C4-2B (cell line): ENCODE results near the gene SSC5D.

ENCODE experiments used
- H3K27ac ChIP-seq: fragments of 450-650 bp; 2 replicates; pipeline ENCODE4 v1.5.1; 2017
- ZFX ChIP-seq: fragments of 450-650 bp; IDR thresholded peaks from 2 replicates; pipeline ENCODE4 v1.6.1; 2017
- TF ChIP-seq, protein P1 (sequence below): fragments of 450-650 bp; conservative IDR thresholded peaks from 2 replicates; pipeline ENCODE4 v1.5.1; 2017; ENCODE audit warnings: mild to moderate bottlenecking

Gene SSC5D

DNA sequence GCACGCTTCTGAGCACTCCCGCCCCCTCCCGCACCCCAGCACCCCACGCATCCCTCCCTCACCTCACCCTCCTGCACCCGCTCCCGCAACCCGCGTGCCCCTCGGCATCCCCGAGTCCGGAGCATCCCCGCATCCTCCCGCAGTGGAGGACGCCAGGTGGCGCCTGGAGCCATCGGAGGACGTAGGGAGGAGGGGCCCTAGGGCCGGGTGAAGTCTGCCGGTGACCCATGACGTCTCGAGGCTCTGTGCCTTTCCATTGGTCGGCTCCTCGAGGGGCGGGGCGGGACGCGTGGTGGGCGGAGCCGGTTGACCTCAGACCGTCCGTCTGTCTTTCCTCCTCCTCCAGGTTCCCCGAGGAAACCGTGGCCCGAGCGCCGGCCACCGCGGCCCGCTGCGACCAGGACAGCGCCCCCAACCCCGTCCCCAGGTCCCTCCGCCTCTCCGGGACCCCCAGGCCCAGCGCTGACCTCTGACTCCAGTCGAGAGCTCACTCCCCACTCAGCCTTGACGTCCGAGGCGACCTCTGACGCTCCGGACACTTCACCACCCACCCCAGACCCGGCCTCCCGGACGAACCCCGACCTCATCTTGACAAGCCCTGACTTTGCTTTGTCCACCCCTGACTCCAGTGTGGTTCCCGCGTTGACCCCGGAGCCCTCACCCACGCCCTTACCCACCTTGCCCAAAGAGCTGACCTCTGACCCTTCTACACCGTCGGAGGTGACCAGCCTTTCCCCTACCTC lies 28.8 kb downstream of the SSC5D start:
- TF ChIP-seq, protein P1, sequence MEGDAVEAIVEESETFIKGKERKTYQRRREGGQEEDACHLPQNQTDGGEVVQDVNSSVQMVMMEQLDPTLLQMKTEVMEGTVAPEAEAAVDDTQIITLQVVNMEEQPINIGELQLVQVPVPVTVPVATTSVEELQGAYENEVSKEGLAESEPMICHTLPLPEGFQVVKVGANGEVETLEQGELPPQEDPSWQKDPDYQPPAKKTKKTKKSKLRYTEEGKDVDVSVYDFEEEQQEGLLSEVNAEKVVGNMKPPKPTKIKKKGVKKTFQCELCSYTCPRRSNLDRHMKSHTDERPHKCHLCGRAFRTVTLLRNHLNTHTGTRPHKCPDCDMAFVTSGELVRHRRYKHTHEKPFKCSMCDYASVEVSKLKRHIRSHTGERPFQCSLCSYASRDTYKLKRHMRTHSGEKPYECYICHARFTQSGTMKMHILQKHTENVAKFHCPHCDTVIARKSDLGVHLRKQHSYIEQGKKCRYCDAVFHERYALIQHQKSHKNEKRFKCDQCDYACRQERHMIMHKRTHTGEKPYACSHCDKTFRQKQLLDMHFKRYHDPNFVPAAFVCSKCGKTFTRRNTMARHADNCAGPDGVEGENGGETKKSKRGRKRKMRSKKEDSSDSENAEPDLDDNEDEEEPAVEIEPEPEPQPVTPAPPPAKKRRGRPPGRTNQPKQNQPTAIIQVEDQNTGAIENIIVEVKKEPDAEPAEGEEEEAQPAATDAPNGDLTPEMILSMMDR, result peak; percentile 92
- no peak for TF ChIP-seq ZFX
- H3K27ac ChIP-seq, result peak overlapping the region; percentile 30

DNA sequence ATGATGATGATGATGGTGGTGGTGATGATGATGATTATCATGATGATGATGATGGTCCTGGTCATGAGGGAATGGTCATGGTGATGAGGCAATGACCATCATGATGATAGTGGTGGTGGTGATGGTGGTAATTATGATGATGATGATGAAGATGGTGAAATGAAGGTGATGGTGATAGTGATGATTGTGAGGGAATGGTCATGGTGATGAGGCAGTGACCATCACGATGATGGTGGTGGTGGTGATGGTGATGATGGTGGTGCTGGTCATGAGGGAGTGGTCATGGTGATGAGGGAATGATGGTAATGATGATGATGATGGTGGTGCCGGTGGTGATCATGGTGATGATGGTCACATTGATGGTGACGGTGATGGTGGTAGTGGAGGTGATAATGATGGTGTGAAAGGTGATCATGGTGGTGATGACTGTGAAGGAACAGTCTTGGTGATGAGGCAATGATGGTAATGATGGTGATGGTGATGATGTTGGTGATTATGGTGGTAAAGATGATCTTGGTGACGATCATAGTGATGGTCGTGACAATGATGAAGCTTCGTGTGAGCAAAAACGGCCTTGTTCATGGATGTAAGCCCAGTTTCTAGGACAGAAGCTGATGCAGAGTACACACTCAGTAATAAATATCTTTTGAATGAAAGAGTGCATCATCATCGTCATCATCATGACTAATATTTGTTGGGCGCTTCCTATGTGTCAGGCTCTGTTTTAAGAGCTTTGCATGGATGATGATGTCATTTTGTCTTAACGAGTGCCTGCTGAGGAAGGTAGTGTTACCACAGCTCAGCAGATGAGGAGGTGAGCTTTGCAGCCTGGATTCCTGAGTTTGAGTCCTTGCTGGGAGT lies 31.4 kb downstream of the SSC5D start:
- no peak overlapping the region for H3K27ac ChIP-seq
- TF ChIP-seq, protein P1, result no peak
- no peak for TF ChIP-seq ZFX

DNA sequence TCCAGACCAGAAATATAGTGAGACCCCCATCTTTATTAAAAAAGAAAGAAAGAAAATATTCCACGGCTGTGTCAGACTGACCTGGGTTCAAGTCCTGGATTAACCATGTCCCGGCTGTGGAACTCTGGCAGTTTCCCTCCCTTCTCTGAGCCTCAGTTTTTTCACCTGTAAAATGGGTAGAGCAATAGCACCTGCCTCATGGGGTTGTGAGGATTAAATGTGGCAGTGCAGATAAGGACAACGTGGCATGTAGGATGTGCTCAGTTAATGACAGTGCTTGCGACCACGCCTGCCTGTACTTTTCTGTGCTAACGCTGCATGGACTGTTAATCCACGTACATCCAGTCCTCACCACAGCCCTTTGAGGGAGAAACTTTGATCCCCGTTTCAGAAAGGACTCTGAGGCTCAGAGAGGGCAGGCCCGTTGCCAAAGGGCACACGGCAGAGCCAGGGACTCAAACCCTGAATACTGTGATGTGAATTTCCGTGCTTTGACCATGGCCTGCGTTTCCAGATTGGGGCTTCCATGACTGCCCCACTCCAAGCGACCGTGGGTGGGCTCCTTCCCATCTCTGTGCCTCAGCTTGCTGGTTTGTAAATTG lies 32.6 kb downstream of the SSC5D start:
- TF ChIP-seq, protein P1, result no peak
- no peak for TF ChIP-seq ZFX

DNA sequence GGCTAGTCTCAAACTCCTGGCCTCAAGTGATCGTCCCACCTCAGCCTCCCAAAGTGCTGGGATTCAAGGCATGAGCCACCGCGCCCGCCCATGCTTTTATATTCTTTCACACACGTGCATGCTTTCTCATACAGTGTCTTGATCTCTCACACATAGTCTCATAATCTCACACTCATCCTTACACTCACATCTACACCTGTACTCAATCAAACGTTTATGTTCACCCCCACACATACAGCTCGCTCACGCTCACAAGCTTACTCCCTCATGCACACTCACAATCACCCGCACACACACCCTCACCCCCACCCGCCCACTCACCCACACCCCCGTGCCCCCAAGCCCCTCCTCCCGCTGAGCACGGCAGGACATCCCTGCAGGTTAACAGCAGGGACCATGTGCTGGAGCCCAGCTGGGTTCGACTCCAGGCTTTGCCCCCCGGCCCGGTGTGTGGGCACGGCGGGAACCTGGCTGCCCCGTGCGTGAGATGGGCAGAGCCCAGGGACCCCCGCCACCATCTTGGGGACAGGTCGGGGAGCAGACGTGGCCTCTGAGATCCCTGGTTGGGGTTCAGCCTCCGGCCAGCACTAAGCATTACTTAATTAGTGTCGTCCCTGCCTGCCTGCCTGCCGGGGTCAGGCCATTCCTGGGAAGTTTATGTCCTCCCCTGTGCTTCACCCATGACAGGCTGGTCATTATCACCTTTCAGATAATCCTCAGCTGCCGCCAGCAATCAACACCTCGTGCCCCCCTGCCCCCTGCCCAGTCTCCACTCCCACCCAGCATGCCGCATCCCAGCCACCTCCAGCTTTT lies 37.3 kb downstream of the SSC5D start:
- TF ChIP-seq, protein P1, result no peak
- no peak for TF ChIP-seq ZFX
- H3K27ac ChIP-seq, result no peak overlapping the region

More for the DNA sequence above, 32.6 kb downstream of the SSC5D start:
- no peak overlapping the region for H3K27ac ChIP-seq

DNA sequence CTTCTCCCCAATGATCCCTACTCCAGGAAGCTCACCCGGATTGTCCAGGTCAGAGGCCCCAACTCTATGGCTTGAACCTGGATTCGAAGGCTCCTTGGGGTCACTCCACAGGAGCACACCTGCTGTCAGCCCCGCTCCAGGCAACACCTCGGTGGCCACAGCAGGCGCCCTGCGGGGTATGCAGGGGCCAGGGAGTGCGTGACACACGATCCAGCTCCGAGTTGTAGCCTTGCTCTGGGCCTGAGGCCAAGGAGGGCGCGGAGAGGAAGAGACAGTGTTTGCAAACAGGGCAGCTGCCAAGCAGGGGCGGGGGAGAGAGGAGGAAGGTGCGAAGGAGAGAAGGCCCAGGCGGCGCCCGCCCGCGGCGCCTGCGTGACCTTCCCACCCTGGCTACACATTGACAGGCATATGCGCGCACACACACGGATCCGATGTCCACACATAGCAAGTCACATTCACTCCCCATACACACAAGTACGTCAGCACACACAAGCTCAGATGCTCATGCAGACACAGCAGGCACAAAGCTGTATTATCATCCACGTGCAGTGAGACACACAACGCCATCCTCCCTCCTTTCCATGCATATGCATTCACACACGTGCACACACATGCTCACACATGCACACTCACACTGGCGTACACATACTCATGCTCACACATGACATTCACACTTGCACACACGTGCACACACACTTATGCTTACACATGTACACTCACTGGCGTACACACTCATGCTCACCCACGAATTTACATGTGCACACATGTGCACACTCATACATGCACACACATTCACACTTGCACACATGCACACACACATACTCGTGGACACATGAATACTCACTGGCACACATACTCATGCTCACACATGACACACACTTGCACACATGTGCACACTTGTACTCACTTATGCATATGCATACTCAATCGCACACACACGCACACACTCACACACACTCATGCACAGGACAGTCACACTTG lies 38.3 kb downstream of the SSC5D start:
- TF ChIP-seq ZFX, result no peak
- TF ChIP-seq, protein P1, result no peak

More for the DNA sequence above, 38.3 kb downstream of the SSC5D start:
- H3K27ac ChIP-seq, result no peak overlapping the region
